HG02763 (cell line): ENCODE results near the gene FGD3.
"Not testable (repeated sequence)": the region's sequence is repeated elsewhere in the genome, so short reads cannot be mapped to it uniquely, and the experiment has no call there.

ENCODE experiments used
- ATAC-seq: cut with Tn5 transposase; IDR thresholded peaks from one replicate; pipeline ENCODE4 v1.9.1; 2021; ENCODE audit warnings: mild to moderate bottlenecking, moderate library complexity; ENCODE audit not compliant: unreplicated experiment

FGD3 gene

DNA sequence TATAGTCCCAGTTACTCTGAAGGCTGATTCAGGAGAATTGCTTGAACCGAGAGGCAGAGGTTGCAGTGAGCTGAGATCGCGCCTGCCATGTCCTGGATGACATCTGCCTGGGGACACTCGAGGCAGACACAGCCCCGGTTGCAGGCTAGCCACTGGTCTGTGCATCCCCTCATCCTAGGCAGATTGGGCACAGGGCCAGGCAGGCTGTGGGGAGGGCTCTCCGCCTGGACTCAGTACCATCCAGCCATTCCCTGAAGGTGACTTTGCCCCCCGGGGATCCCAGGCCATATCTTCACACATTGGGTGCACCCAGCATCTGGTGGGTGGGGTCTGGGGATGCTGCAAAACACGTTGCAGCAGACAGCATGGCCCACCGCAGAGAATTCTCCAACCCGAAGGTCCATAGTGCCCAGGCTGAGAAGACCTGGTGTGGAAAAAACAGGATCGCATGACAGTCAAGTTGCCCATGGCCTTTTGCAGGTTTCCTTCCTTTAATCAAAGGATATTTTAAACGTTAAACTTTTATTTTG lies 60.3 kb downstream of the FGD3 start:
- no peak for ATAC-seq

DNA sequence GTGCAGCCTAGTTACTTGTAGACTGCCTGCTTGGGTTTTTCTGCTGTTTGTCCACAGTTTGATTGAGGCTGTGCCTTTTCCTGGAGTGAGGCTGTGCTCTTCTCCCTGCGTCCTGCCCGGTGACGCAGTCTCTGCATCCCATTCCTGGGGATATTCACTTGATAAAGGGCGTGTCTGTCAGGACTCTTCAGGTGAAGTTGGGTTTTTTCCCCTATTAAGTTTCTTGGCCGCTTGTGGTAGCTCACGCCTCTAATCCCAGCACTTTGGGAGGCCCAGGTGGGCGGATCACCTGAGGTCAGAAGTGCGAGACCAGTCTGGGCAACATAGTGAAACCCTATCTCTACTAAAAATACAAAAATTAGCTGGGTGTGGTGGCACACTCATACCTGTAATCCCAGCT lies 61.1 kb downstream of the FGD3 start:
- ATAC-seq: no peak

DNA sequence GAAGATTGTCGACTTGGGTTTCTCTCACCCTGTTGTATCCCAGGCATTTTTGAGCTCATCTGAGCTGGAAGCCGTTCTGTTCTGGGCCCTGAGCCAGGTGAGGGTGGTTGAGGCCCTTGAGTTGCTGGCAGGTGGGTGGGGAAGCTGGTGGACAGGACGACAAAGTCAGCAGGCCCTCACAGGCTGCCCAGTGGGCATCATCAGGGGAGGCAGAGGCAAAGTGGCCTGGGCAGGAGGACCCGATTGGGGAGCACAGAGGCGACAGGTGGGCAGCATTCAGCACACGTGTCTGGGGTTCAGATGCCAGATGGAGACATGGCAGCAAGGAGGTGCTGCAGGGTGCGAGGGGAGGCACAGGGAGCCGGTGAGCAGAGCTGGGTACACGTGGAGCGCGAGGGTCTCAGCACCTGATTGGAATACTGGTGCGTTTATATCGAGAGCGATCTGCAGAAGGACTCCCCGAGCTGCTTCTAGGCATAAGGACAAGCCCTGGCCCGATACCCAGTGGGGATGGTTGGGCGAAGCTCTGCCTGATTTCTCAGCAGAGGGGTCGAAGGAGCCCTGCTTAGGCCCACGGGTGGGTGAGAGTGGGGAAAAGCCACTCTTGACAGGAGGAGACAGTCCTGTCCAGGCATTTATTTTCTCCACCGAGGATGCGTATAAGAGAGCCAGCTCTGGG lies 62.2 kb downstream of the FGD3 start:
- no peak for ATAC-seq

DNA sequence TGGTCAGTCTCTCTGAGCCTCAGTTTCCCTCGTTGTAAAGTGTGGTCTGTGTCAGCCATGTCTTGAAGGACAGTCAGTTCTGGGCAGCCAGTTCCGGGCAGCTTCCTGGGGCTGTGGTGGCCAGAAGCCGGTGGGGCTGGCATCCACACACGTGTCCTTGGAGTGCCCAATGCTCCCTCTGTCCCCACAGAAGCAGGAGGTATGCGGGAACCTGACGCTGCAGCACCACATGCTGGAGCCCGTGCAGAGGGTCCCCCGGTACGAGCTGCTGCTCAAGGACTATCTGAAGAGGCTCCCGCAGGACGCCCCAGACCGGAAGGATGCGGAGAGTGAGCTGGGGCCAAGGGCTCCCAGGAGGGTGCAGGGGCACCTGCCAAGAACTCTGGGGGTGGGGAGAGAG lies 62.7 kb downstream of the FGD3 start:
- ATAC-seq: no peak

DNA sequence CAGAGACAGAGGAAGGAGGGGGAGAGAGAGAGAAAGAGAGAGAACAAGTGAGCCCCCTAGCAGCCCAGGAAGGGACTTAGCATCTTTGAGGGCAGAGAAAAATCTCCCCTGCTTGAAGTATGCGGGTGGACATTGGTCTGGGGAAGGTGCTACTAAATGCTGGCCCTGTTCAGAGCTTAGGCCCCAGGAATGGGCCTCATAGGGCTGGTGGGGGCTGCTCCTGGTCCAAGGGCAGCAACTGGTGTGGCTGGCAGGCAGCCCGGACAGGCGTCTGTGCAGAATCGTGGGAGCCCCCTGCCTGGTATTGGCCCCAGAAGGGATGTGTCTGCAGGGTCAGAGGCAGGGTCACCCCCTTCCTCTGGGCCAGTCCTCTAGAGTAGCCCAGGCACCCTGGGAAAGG lies 63.4 kb downstream of the FGD3 start:
- no peak for ATAC-seq

DNA sequence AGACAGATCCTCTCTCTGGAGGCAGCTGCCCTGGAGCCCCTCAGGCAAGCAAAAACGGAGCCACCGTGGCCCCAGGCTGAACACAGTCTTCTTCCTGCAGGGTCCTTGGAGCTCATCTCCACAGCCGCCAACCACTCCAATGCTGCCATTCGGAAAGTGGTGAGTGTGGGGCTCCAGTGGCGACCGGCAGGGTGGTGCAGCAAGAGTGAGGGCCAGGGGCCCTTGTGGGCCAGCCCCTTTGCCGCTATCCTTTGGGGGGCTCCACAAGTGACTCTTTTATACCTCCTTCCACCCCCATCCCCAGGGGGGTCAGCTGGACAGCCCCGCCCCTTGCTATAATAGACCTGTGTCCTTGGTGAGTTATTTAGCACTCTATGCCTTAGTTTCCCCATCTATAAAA lies 63.8 kb downstream of the FGD3 start:
- ATAC-seq: no peak

DNA sequence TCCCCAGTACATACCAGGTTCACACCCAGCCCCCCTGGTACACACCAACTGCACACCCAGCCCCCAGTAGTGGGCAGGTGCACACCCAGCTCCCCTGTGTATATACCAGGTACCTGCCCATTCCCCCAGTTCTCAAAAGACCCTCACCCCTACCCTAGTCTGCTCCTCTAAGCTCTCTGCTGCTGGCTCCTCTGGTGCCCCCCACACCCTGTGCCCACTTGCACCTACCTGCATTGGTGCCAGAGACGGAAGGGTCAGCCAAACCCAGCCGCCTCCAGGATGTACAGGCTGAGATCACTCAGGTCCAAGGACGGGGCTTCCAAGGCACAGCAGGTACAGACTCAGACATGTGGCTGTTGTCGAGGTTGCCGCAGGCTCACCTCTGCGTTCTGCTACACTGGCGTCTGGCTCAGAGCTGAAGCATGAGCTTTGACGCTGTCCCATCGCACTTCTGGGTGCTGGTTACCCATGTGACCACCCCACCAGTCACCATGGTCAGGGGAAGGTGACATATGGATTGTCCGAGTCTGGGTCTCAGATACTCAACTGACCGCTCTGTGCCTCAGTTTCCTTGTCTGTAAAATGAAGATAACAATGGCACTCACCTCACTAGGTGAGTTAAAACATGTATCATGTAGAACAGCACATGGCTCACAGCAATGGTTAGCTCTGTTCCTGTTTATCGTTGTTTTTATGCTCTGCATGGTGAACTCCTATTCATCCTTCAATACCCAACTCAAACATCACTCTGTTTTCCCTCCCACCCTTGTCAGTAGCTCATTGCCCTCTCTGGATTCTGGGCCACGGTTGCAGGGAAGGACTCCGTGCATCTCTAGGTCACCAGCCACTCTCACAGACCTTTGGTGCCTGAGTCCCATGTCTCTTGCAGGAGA lies 65.9 kb downstream of the FGD3 start:
- ATAC-seq: no peak

DNA sequence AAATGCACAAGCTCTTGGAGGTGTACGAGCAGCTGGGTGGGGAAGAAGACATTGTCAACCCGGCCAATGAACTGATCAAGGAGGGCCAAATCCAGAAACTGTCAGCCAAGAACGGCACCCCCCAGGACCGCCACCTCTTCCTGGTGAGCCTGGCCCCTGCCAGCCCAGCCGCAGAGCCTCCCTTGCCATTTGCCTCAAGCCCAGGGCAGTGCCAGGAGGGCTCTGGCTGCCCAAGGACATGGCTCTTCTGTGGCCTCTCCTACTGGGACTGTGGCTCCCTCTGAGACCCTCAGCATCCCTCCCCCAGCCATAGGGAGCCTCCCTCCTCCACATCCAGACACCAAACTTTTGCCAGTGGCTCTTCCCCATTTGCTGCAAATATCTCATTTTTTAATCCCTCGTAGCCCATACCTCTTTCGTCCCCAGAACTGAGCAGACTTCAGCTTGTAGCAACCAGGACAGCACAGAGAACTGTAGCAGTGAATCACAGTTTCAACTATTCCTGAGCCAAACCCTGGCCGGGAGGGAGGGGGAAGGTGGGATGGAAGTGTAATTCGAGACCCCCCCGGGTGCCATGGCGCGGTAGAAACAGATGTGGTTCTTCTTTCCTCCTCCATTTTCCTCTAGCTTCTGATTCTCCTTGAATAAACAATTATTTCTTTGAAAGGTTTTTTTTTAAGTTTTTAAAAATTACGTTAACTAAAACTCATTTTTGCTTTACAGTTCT lies 66.7 kb downstream of the FGD3 start:
- no peak for ATAC-seq

DNA sequence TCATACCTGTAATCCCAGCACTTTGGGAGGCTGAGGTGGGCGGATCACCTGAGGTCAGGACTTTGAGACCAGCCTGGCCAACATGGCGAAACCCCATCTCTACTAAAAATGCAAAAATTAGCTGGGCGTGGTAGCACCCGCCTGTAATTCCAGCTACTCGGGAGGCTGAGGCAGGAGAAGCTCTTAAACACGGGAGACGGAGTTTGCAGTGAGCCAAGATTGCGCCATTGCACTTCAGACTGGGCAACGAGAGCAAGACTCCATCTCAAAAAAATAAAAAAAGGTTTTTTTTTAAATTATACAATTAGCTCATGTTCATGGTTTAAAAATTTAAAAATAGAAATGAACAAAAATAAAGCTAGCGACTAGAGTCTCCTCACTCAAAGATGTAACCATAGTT lies 67.9 kb downstream of the FGD3 start:
- not testable (repeated sequence) for ATAC-seq

DNA sequence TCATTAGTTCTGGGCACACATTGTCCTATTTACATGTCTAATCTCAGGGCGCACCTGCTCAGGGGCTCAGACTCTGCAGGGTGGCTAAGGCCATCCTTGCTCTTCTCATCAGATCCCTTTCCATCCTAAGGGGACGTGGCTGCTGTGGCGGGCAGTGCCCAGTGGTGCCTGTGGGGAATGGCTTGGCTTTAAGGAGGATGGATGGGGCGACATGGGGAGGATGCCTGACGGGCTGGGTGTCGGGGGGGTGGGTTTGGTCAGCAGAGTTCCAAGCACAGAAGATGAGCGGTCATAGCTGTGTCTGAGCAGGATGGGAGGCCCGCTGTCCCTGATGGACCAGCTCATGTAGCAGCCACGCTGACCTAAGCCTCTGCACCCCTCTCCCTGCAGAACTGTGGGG lies 70.3 kb downstream of the FGD3 start:
- ATAC-seq: no peak

DNA sequence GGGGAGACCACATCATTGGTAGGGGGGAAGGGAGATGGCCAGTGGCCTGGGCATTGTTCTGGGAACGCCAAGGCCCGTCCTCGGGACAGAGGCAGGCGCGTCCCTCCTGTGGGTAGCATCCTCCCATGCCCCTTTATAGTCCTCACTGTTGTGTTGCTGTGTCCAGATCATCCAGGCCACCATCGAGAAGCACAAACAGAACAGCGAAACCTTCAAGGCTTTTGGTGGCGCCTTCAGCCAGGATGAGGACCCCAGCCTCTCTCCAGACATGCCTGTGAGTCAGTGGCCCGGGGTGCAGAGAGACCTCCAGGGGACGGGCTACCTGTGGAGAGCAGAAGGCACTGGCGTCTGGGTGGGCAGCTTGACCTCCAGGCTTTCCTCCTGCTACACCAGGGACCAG lies 72.8 kb downstream of the FGD3 start:
- no peak for ATAC-seq

DNA sequence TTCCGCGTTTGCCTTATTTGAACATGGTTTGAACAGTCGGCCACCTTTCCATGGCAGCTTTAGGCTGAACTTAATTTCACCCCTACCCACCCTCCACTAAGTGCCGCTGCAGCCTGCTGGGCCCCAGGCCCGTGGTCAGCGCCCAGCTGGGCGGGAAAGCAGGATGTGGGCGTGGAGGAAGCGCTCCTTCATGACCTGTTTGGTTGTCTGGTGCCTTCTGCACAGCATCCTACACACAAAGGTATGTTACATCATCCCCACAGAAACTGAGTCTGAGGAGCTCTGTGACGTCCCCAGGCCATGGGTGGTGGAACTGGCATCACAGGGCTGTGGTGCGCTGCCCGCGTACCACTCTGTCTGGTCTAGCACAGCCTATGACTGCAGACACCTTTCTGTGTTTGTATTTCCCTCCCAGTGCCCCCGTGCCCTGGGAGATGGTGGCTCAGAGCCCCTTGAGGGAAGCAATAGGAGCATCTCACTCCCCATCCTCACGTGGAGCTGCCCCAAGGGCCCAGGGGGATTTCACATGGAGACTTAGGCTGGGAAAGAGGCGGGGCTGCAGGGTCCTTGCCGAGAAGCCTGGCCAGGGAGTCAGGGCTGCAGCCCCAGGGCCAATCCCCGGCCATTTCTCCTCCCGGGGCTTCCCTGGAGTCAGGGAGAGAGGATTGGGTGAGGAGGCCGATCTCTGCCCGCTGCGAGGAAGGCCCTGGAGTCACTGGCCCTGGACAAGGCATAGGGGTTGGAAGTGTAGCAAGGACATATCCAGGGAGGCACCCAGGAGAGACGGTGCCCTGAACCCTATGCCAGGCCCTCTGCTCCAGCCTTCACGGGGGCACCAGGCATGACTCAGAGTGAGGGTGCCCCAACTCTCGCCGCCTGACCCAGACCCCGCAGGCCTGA lies 73.7 kb downstream of the FGD3 start:
- no peak for ATAC-seq

DNA sequence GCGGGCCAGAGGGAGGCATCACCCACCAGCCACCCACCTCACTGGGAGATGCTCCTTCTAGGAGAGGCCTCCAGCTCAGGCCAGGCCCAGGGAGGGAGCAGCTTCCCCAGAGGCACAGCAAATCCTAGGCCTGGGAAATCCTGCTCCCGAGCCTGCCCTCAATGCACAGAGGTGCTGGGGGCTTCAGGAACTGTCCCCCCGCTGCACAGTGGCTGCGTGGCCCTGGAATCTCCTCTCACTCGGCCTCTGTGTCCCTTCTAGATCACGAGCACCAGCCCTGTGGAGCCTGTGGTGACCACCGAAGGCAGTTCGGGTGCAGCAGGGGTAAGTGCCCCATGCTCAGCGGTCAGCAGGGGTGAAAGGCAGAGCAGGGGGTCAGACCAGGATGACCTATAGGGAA lies 74.7 kb downstream of the FGD3 start:
- no peak for ATAC-seq

DNA sequence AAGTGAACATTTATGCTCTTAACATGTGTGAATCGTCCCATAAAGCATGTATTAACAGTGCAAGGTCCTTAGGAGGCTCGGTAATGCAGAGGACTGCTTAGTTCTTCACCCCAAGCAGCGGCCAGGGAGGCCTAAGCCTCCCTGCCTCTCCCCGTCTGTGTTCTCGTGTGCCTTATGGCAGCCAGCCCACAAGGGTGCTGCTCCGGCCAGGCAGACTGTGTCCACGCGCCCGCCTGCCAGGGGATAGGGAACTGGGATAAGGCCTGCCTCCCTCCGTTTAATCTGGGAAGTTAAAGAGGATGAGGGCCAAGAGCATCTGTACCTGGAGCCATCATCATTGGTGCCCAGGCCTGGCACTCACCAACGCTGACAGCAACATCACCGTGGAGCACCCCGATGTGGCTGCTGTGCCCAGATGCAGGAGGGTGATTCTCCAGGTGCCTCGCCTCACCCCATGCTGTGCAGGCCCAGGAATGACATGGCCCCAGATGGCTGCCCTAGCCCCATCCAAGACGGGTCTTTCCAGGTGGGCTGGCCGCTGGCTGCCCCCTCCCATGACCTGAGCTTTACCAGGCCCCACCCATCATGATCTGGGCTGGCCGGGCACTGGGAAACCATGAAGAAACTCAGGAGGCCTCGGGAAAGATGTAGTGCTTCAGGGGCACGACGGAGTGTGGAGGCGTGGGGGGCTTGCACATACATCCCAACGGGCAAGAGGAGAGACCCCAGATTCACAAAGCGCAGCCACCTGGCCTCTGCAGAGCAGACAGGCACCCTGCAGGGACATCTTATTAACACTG lies 75.6 kb downstream of the FGD3 start:
- no peak for ATAC-seq

DNA sequence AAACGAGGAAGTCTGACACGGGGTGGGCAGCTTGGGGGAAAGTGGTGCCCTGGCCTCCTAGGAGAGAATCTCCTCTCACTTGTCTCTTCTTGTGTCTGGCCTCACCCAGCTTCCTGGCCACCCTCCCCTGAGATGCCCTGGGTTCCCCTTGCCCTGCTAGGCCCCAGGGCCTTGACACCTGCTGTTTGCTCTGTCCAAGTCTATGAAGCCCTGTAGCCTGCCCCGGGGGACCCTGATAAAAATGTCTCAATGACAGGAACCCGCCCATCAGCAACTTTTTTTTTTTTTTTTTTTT lies 76.1 kb downstream of the FGD3 start:
- no peak for ATAC-seq

DNA sequence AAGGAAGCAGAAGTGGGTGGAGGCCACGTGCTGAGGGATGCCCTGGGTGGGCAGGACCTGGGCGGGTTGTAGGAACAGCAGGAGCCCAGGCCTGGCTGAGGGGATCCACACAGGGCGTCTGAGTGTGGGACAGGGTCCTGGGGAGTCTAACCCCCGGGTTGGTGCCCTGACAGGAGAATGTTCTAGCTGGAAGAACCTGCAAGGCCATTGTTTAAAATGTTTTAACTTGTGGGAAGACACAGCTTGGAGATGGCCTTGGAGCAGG lies 77.3 kb downstream of the FGD3 start:
- ATAC-seq: no peak

DNA sequence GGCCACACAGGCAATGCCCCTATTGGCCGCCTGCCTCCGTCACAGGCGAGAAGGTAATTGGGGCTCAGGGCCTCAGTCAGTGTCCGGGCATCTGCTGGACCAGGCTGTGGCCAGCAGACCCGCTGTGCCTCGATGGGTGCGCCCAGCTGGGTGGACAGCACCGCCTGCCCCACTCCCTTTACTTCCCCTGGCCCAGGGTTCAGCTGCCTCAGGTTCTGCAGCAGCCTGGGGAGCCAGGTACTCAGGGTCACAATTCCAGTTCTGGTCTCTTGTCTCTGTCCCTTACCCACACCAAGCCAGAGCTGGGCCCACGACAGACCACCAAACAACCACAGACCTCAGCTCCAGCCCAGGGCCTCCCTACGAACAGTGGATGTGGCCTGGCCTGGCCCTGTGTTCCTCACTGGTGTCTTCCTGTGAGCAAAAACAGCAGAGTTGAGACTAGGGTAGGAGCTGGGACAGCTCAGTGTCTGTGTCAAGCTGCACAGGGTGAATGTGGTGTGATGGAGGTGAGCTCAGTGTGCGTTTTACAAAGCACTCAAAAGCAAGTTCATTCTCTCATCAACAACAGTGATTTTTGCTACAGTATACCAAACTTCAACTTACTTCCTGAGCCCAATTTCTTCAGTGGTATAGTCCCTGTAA lies 77.8 kb downstream of the FGD3 start:
- ATAC-seq: no peak

DNA sequence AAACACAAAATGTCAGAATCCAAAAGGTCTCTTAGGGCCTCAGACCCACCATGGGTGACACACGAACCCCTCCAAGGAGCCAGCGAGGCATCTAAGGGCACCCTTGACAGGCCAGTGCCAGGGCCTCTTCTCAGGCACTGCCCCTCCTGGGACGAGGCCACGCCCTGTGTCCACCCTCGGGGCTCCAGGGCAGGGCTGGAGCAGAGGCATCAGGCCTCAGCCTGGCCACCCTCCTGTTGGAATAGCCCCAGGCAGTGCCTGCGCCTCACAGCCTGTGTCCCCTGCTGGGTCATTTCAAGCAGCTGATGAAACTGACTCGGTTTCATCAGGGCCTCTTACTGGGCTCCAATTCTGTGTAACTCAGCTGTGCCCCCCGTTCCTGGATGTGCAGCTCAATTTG lies 78.4 kb downstream of the FGD3 start:
- ATAC-seq: no peak

DNA sequence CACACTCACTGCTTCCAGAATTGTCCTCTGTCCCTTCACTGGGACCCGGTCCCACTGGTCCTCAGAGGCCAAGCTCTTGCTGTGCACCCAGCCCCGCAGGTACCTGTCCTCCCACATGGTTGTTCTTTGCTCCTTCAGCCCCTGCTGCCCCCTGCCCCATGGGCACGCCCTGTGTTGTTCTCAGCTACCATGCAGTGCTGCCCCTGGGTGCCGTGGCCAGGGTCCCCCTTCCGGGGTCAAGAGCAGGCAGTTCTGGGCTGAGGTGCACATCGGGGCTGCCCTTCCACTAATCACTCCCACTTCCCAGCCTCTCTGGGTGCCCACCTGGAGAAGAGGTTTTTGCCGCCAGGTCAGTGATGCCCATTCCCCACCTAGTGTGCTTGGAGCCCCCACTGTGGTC lies 79.3 kb downstream of the FGD3 start:
- ATAC-seq: no peak

DNA sequence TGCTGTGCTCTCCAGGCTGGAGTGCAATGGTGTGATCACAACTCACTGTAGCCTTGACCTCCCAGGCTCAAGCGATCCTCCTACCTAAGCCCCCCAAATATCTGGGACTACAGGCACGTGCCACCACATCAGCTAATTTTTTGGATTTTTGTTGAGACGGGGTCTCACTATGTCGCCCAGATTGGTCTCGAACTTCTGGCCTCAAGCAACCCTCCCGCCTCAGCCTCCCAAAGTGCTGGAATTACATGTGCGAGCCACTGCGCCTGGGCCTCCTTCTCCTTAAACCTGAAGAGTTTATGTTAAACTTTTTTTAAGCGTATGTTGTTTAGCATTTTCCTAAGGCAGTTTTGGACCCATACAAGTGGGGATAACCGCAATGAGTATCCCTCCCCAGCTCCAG lies 80.4 kb downstream of the FGD3 start:
- ATAC-seq: no peak
